ENCODE data around the gene PDE4B.
A peak's percentile ranks its signal among the peaks of the same experiment; 100 is the strongest.

Gene PDE4B

GRCh38 chr1:66245691-66246090 is 453.0 kb downstream of the PDE4B start:
- Histone ChIP-seq H3K27ac (ENCODE audit: low read depth, low read length, poor library complexity, severe bottlenecking) (peak overlapping the region; percentile 5), H3K79me2 (ENCODE audit: insufficient read depth, low read length) (no peaks in the 10 kb centered on the region), H3K9ac (ENCODE audit: low read length) (no peak overlapping the region), H3K4me3 (ENCODE audit: low read depth, low read length, poor library complexity, severe bottlenecking) (no peak overlapping the region), H4K20me1 (ENCODE audit: insufficient read depth, low read length) (no peaks in the 10 kb centered on the region), H3K4me1 (ENCODE audit: insufficient read depth, low read length, severe bottlenecking) (peaks cover 69% of the 10 kb centered on the region), H3K9me2 (ENCODE audit: low read depth, low read length) (no peaks in the 10 kb centered on the region), H2AFZ (ENCODE audit: low read length) (no peak overlapping the region), H3K4me2 (ENCODE audit: low read length) (no peak overlapping the region), H3K27me3 (ENCODE audit: insufficient read depth, low read length) (no peaks in the 10 kb centered on the region), H3K9me3 (ENCODE audit: low read length) (no peaks in the 10 kb centered on the region), H3F3A (ENCODE audit: insufficient read depth, low read length) (no peaks in the 10 kb centered on the region), H3K36me3 (ENCODE audit: insufficient read depth, low read length) (no peaks in the 10 kb centered on the region)
- TF ChIP-seq CTCF (IDR thresholded peaks at IDR 0.05; ENCODE audit: low read length): no peak
- no peak for TF ChIP-seq EZH2 (IDR thresholded peaks at IDR 0.05; ENCODE audit: borderline replicate concordance, low read length)

- Histone ChIP-seq H3F3A (ENCODE audit: insufficient read depth, low read length) (no peaks in the 10 kb centered on the region), H3K9me3 (ENCODE audit: low read length) (no peaks in the 10 kb centered on the region), H3K9me2 (ENCODE audit: low read depth, low read length) (no peaks in the 10 kb centered on the region), H3K4me2 (ENCODE audit: low read length) (no peak overlapping the region), H4K20me1 (ENCODE audit: insufficient read depth, low read length) (no peaks in the 10 kb centered on the region), H3K79me2 (ENCODE audit: insufficient read depth, low read length) (no peaks in the 10 kb centered on the region), H3K4me1 (ENCODE audit: insufficient read depth, low read length, severe bottlenecking) (peaks cover 60% of the 10 kb centered on the region), H2AFZ (ENCODE audit: low read length) (no peak overlapping the region), H3K9ac (ENCODE audit: low read length) (no peak overlapping the region), H3K27ac (ENCODE audit: low read depth, low read length, poor library complexity, severe bottlenecking) (no peak overlapping the region), H3K27me3 (ENCODE audit: insufficient read depth, low read length) (no peaks in the 10 kb centered on the region), H3K4me3 (ENCODE audit: low read depth, low read length, poor library complexity, severe bottlenecking) (no peak overlapping the region), H3K36me3 (ENCODE audit: insufficient read depth, low read length) (no peaks in the 10 kb centered on the region)
- TF ChIP-seq CTCF (IDR thresholded peaks at IDR 0.05; ENCODE audit: low read length): no peak
- no peak for TF ChIP-seq EZH2 (IDR thresholded peaks at IDR 0.05; ENCODE audit: borderline replicate concordance, low read length)
Measured at GRCh38 chr1:66246351-66247269, 453.9 kb downstream of the PDE4B start.

- H3K4me1 ChIP-seq (ENCODE audit: insufficient read depth, low read length, severe bottlenecking): peaks cover 50% of the 10 kb centered on the region
- TF ChIP-seq EZH2 (IDR thresholded peaks at IDR 0.05; ENCODE audit: borderline replicate concordance, low read length) (no peak), CTCF (IDR thresholded peaks at IDR 0.05; ENCODE audit: low read length) (no peak)
- H3K9me2 ChIP-seq (ENCODE audit: low read depth, low read length): no peaks in the 10 kb centered on the region
- H3K4me3 ChIP-seq (ENCODE audit: low read depth, low read length, poor library complexity, severe bottlenecking): no peak overlapping the region
- no peaks in the 10 kb centered on the region for H4K20me1 ChIP-seq (ENCODE audit: insufficient read depth, low read length)
- peak overlapping the region; percentile 17; the same call in 1 of the 2 replicates for H3K4me2 ChIP-seq (ENCODE audit: low read length)
- H3K9me3 ChIP-seq (ENCODE audit: low read length): no peaks in the 10 kb centered on the region
- H3K36me3 ChIP-seq (ENCODE audit: insufficient read depth, low read length): no peaks in the 10 kb centered on the region
- no peaks in the 10 kb centered on the region for H3F3A ChIP-seq (ENCODE audit: insufficient read depth, low read length)
- H3K27me3 ChIP-seq (ENCODE audit: insufficient read depth, low read length): no peaks in the 10 kb centered on the region
- H2AFZ ChIP-seq (ENCODE audit: low read length): no peak overlapping the region
- H3K9ac ChIP-seq (ENCODE audit: low read length): no peak overlapping the region
- no peaks in the 10 kb centered on the region for H3K79me2 ChIP-seq (ENCODE audit: insufficient read depth, low read length)
- no peak overlapping the region for H3K27ac ChIP-seq (ENCODE audit: low read depth, low read length, poor library complexity, severe bottlenecking)
Measured at GRCh38 chr1:66247415-66248208, 454.9 kb downstream of the PDE4B start.
